Astrocyte (in vitro differentiated cells and primary cell): Measurements from ENCODE around the gene TK2.

Source experiments
- CTCF ChIP-seq: IDR thresholded peaks from 2 replicates; pipeline ENCODE4 v1.5.1; 2011; ENCODE audit warnings: low read depth, mild to moderate bottlenecking, inconsistent platforms, low read length, moderate library complexity; ENCODE audit not compliant: insufficient read depth
- EZH2 ChIP-seq: IDR thresholded peaks from 2 replicates; pipeline ENCODE4 v1.6.1; 2012; ENCODE audit warnings: mild to moderate bottlenecking, low read length, inconsistent platforms; ENCODE audit not compliant: insufficient read depth

GRCh38 chr16:66553223-66553622 lies 3.3 kb upstream of the TK2 start:
- TF ChIP-seq CTCF = no peak
- TF ChIP-seq EZH2 = no peak
